GM19238 (cell line): ENCODE results near the gene HECW1.

Source experiments
- DNase-seq: peaks from one replicate; pipeline ENCODE4 v3.0.0; 2011; ENCODE audit warnings: low spot score; ENCODE audit not compliant: insufficient read length

Gene HECW1

DNA sequence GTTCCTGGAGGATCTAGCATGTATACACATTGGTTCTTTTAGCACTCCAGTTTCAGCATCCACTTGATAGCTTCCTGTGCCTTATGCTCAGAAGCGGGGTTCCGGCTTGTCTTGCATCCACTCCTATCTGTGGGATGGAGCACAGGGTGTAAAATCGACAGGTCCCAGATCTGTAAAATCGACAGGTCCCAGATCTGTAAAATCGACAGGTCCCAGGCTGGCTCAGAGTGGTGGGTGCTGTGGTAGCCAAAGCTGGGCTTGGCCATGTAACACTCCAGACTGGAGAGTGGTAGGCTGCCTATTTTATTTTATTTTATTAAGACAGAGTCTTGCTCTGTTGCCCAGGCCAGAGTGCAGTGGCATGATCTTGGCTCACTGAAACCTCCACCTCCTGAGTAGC, 30.3 kb downstream of the HECW1 start:
- no peak for DNase-seq

DNA sequence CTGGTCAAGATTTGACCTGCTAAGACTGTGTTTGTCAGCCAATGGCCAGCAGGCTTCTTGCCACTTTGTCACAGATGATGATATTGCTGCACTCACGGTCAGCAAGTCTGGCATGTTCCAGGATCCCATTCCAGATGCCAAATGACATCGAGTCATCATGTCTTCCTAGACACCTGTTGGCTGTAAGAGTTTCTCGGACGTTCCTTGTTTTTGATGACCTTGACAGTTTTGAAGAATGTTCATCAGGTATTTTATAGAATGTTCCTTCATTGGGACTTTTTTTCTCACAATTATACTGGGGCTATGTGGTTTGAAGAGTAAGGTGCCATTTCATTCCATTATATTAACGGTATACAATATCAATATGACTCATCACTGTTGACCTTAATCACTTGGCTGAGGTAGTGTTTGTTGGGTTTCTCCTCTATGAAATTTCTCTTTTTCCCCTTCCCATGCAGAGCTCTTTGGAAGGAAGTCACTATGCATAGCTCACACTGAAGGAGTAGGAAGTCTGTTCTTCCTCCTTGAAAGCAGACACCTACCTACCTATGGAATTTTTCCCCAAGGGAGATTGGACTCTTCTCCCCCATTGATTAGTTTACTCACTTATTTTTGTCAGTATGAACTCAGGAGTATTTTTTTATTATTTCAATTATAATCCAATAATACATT, 31.6 kb downstream of the HECW1 start:
- DNase-seq, result no peak

DNA sequence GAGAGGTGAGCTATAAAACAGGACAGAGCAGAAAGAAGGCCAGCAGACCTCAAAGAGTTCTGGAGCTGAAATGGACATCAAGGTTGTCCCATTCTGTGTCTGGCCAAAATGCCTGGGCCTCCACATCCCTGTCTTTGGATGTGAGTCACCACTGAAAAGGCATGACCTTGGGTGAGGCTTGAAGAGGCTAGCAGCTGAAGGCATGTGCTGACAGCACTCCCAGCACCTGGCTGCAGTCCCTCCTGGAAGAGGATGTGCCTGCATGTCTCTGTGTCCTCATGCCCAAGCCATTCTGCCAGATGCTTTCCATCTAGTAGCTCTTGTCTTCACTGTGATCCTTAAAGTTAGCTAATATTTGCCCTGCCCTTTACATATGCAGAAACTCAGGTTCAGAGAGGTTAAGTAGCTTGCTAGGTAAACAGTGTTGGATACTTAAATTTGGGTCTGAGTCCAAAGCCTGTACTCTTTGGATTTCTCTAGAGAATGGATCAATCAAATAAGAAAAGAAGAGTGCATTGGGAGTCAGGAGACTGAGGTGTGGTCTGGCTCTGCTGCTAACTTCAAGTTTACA, 35.8 kb downstream of the HECW1 start:
- DNase-seq, result no peak

DNA sequence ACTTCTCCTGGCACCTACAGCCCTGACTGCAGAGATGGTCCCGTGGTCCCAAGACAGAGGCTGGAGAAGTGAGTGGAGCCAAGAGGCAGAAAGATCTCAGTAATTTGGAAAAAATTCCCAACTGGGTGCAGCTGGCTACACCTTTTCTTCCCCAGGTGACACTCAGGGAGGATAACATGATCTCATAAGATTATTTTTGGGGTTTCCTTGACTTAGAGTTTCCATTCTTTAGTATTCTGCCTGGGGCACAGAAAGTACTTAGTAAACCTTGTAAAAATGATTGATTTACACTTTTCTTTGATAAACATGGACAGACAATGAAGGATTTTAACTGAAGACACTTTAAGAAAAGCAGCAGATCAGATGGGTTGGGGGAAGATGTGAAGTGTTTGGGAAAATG, 38.6 kb downstream of the HECW1 start:
- DNase-seq, result no peak

DNA sequence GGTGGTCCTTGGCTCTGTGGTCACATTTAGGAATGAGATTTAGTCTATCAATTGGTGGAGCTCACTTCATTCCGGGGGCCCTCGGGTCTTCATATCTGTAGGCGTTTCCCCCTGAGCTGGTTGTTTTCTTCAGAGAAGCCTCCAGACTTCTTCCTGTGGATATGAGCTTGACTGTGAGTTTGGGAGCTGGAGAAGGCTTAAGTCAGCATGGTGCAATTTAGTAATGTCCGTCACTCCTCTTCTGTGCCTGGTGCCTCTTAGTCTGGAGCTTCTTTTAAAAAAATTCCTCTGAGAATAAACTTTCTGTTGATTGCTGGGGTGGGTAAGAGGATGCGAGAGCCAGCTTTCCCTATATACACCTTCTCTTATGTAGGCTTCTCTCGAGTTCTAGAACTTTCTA, 40.2 kb downstream of the HECW1 start:
- no peak for DNase-seq

DNA sequence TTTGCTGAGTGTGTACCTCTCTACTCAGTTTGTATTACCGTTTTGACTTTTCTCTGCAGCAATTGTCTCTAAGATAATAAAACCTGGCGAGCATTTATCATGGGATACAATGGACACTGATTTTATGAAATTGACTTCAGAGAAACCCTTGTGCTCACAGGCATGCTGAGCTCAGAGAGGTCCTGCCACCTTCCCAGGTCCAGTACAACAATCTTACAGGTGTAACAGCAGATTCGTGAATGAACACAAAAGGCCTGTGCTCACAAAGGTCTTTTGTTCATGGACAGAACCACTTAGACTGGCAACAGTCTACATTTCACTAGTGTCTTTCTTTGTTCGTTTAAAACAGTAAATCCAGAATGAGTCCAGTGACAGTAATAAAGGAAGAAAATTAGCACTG, 43.2 kb downstream of the HECW1 start:
- no peak for DNase-seq

DNA sequence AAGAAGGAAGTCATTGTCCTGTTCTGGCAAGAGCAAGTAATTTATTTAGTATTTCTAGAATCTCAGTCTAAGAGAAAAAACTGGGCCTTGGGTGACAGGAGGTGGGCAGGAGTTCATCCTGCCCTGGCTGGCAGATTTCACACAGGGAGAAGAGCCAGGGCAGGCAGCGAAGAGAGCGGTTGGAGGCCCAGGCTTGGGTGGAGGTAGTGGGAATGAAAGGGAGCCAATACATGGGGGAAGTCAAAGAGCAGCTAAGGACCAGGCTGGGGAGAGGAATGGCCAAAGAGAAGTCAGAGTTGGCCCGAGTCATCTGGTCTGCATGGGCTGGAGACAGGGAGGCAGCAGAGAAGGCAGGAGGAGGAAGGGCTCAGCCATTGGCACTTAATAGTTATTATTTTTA, 51.4 kb downstream of the HECW1 start:
- no peak for DNase-seq

DNA sequence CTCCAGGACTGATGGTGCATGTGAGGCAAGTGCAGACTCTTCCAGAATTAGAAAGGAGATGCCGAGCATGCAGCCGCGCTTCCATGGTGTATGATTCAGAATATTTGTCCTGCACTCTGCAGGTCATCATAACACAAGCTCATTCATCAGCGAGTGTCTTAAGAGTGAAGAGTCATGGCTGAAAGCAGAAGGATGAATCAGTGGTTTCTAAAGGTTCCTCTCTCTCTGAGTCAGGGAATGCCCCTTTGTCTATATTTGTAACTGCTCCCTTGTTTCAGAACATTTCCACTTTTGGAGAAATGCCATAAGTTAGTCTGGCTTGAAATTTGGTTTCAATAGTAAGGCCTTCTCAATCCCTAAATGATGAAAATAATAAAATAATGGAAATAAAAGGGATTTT, 52.3 kb downstream of the HECW1 start:
- peak; percentile 16 for DNase-seq

DNA sequence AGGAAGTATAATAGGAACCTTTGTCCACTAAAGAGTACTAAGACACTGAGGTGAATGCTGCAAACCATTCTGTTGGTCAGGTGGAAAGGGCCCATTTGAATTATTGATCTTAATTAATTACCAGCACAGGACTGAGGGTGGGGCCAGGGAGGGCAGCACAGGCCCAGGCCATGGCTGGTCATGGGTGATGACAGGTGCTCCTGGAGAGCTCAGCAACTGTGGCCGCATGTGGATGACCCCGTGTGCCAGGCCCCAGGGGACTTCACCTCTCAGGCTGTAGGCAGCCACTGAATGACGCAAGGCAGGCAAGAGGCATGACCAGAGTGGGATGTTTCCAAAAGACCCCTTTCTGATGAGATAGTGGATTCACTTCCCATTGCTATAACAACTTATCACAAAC, 54.2 kb downstream of the HECW1 start:
- no peak for DNase-seq

DNA sequence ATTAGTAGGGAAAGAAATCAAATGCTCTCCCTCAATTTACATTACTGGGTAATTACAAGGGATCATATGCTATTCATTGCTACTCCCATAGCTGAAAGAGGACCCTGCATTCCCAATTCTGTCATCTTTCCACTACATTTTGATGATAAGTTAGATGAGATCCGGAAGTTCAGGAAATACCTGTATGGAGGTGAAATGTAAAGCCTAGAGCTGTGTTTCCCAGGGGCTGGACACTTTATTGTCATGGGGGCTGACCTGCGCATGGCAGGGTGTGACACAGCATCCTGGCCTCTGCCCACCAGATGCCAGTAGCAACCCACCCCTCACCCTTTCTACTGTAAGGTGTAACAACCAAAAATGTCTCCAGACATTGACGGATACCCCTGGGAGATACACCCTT, 56.6 kb downstream of the HECW1 start:
- no peak for DNase-seq

DNA sequence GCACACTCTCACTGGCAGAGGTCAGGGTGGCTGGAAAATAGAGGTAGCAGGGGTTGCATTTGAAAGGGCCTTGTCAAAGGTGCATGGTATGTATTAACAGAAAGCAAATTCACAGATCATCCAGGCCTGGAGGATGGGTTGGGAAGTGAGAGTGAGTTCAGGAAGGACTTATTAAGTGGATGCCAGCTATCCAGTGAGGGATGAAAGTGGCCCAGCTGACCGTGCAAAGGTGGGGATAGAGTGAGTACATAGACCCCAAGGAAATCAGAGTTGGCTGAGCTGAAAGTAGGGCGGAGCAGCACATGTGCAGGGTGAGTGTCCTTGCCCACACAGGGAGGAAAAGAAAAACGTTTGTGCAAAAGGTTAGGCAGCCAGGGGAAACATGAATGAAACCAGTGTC, 58.1 kb downstream of the HECW1 start:
- no peak for DNase-seq

DNA sequence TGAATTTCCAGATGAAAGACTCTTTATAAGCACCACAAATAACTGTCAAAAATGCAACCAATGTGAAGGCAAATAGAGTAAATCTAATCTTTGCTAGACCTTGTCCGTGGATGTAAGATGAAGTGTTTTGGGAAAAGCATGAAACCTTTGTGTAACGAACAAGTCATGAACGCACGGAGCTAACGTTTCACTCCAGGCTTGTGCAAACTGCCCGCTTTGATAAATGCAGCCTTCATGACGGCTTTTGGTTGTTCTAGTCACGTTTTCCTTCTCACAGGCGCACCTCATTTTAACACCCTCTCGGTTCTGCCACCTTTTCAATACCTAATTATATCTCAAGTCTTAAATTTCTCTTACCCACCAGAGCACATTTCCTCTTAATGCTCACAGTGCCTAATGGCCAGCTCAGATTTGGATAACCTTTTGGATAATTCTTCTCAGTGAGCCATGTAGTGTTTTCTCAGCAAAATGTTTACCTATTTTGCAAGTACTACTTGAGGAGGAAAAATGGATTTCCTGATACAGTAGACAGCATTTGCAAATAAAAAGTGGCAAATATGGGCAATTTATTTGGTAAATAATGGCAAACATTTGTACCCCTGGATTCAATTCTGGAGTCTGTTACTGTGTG, 63.2 kb downstream of the HECW1 start:
- DNase-seq, result no peak

DNA sequence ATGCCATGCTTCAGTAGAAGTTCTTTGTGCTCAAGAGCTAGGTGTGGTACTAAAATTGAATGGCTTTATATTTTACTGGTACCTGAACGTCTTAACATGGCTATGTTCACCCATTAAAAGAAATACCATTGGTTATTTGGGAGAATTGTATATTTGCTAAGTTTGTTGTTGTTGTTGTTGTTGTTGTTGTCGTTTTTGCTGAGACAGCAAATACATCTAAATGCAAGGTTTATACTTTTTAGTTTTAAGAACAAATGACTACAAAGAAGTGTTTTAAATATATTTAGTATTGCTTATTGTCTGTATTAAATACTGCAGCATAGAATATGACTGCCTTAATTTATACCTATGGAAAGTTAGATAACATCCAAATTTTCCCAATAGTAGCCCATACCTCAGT, 66.9 kb downstream of the HECW1 start:
- DNase-seq, result no peak

DNA sequence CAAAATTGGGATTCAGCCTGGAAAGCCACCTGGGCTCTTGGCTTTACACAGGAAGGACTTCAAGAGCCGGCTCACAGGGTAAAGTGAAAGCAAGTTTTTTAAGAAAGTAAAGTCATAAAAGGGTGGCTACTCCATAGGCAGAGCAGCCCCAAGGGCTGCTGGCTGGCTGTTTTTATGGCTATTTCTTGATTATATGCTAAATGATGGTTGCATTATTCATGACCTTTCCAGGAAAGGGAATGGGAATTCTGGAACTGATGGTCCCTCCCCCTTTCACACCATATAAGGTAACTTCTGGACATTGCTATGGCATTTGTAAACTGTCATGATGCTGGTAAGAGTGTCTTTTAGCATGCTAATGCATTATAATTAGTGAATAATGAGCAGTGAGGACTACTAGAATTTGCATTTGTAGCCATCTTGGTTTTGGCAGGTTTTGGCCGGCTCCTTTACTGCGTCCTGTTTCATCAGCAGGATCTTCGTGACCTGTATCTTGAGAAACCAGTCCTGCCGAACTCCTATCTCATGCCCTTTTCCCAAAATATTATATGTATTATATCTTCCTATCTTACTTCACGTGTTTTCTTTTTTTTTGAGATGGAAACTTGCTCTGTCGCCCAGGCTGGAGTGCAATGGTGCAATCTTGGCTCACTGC, 80.5 kb downstream of the HECW1 start:
- DNase-seq, result no peak

DNA sequence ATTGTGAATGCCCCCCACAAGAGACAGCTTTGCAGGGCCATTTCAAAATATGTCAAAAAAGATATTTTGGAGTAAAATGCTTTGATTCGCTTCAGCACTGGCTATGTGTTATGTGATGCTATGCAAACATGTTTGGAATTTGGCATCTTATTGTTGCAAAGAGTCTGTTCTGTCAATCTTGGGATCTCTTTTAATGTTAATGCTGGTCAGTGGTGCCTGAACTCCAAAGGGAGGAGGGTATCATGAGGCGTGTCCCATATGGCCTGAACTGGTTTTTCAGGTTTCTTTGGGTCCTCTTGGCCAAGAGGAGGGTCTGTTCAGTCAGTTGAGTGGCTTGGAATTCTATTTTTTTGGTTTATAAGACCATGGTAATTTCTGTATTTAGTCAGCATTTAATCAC, 81.4 kb downstream of the HECW1 start:
- DNase-seq, result no peak

DNA sequence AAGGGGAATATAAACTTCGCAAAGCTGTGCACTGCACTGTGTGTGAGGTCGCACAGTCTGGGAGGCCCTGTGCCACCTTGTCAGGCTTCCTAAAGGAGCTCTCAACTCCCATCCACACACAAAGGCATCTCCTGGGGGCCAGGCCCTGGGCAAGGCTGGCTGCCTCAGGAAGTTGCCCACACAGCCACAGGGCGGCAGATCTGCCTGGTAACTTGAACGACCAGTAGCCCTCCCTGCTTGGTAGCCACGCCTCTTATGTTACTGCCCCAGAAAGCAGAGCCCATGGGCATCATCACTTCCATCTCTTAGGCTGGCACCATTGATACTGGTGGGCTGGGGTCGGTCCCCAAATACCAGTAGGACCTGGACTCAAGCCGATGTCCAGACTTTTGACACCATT, 82.8 kb downstream of the HECW1 start:
- DNase-seq, result no peak

DNA sequence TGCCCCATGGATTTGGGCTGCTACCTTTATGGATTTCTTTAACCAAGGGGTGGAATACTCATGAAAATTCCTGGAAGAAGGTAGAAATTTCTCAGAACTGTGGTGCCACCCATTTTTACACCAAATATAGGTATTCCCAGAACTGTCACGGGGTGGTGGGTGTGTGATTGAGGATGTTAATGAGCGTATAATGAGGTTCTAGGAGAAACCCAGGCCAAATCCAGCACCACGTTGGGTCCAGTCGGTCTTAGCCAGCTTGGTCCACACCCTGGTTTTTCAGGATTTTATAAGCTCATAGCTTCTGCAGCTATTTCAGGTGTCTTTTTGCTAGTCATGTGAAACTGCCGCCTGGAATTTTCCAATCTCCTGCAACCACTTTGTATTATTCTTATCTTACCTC, 83.3 kb downstream of the HECW1 start:
- no peak for DNase-seq

DNA sequence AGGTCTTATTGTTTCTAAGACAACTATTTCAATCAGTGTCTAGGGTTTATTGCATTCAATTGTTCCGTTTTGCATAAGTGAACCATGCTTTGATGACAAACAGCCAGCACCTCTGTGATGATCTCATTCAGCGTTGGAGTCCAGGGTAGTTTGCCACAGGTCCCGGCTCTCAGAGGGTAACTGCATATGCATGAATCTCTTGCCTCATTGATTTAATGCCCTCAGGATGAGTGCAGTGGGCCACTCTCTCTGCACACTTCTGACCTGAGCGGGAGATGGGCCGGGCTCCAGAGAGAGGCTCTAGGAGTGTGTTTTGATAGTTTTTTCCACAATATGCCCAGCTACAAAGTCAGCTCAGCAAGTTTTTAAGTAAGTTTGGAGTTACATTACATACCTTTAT, 83.9 kb downstream of the HECW1 start:
- no peak for DNase-seq

DNA sequence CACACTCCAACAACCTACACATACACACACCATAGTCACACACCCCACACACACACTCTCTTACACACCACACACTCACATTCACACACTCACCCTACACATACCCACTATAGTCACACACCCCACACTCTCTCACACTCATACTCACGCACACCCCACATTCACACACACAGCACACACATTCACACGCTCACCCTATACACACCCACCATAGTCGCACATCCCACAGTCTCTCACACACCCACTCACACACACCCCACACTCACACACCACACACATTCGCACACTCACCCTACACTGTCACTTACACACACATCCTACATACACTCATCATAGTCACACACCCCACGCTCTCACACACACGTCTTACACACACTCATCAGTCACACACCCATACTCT, 85.6 kb downstream of the HECW1 start:
- DNase-seq, result no peak

DNA sequence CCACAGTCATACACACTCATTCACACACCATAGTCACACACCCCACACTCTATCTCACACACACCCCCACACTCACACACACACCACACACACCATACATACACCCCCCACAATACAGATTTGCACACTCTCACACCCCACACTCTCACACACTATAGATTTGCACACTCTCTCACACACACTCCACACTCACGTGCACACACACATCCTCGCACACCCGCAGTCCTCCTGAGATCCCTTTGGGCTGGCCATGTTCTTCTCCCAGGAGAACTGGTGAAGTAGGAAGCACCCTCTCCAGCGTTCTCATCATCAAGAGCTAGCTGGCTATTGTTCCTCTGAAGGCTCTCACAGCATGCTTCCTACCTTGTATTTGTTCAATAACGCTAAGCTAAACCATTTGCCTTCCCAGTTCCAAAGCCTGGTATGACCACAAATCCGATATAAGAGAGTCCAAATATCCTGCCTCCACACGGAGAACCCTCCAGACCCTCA, 86.2 kb downstream of the HECW1 start:
- no peak for DNase-seq

DNA sequence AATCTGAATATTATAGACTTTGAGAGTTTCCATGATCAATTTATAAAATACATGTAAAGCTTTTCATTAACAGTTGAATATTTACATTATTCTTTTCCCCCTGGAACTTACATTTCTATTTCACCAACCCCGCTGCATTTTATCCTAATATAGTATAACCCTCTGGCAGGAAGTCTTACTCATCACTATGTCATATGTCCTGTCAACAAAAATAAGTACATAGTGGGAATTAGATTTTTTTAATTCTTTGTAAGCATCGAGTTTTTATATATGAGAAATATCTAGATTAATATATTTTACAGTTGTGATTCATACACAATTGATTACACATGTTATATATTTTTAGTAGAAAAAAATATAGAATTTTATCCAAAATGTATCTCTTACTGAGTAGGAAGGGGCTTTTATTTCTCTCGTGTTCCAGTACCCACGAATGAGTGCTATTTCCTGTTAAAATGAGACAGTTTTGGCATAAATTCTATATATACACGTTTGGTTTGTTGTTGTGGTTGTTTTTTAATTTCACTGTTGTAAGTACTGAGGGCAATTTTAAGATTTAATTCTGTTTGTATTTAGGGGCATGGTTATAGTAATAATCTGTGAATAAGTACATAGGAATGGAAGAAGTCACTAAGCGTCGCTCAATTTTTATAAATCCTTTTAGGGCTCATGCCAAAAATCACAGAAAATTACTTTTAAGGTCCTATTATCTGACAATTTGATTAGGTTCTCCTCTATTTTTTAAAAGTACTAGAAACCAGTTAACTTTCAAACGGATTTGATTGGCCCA, 87.1 kb downstream of the HECW1 start:
- no peak for DNase-seq

DNA sequence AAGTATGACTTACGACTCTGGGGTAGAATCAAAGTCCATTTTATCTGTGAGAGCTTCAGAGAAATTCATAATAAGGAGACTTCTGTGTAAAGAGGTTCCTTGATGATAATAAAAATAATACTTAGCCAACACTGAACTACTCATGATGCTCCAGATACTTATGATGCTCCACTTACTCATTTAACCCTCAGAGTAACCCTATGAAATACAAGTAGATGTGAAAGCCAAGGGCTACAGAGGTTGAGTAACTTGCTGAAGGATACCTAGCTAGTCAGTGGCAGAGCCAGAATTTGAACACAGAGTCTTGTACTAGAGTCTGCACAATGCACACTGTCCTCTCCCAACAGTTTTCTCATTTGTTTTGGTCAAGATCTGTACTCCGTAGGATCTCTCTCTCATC, 89.5 kb downstream of the HECW1 start:
- DNase-seq, result no peak
